ENCODE results near the gene SNAI3.

DNA sequence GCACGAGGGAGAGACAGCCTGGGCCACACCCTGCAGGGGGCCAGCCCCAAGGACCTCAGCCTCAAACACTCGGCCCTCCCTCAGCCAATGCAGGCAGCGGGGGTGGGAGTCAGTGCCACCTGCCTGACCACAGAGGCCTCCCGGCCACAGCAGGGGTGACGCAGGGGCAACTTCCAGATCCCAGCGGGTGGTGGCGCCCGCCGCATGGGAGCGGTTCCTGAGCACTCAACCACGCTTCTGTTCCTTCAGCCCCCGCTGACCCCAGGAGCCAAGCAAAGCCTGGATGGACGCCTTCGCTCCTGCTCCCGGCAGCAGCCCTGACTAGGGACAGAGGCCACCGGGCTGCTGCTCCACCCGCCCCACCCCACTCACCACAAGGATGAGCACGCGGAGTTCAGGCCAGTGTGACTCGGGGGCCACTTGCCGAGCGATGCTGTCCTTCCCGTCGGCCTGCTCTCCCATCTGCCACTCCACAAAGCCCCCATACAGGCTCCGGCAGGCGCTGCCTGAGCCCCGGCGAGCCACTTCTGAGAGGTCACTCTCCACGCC lies 30.5 kb downstream of the SNAI3 start:
- no peak for TF ChIP-seq POLR2A (IDR thresholded peaks at IDR 0.05)
- TF ChIP-seq, protein P1, sequence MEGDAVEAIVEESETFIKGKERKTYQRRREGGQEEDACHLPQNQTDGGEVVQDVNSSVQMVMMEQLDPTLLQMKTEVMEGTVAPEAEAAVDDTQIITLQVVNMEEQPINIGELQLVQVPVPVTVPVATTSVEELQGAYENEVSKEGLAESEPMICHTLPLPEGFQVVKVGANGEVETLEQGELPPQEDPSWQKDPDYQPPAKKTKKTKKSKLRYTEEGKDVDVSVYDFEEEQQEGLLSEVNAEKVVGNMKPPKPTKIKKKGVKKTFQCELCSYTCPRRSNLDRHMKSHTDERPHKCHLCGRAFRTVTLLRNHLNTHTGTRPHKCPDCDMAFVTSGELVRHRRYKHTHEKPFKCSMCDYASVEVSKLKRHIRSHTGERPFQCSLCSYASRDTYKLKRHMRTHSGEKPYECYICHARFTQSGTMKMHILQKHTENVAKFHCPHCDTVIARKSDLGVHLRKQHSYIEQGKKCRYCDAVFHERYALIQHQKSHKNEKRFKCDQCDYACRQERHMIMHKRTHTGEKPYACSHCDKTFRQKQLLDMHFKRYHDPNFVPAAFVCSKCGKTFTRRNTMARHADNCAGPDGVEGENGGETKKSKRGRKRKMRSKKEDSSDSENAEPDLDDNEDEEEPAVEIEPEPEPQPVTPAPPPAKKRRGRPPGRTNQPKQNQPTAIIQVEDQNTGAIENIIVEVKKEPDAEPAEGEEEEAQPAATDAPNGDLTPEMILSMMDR (IDR thresholded peaks at IDR 0.05): no peak

Data from heart left ventricle (tissue), 13 donors.